ENCODE results near the gene ADGRE2. TPM values are rescaled to one million over a fixed set of nuclear protein-coding genes. Genes with fewer than 3 reads are reported as not detected.
A peak's percentile ranks its signal among the peaks of the same experiment; 100 is the strongest.

ADGRE2 gene
- total RNA-seq, 1 donor from 2014 or later: 1.1 TPM

GRCh38 chr19:14772467-14772866, 5.9 kb downstream of the ADGRE2 start:
- TF ChIP-seq CTCF (conservative IDR thresholded peaks at IDR 0.05): no peak
- peaks cover 3% of the 10 kb centered on the region for H3K27me3 Mint-ChIP-seq
- H3K4me3 Mint-ChIP-seq: no peak overlapping the region
- no peaks in the 10 kb centered on the region for H3K36me3 Mint-ChIP-seq
- DNase-seq (ENCODE audit: extremely low spot score, unreplicated experiment): peak; percentile 31
- no peak overlapping the region for H3K27ac Mint-ChIP-seq
- H3K4me1 Mint-ChIP-seq (ENCODE audit: unreplicated experiment): no peaks in the 10 kb centered on the region
- no peaks in the 10 kb centered on the region for H3K9me3 Mint-ChIP-seq

DNA sequence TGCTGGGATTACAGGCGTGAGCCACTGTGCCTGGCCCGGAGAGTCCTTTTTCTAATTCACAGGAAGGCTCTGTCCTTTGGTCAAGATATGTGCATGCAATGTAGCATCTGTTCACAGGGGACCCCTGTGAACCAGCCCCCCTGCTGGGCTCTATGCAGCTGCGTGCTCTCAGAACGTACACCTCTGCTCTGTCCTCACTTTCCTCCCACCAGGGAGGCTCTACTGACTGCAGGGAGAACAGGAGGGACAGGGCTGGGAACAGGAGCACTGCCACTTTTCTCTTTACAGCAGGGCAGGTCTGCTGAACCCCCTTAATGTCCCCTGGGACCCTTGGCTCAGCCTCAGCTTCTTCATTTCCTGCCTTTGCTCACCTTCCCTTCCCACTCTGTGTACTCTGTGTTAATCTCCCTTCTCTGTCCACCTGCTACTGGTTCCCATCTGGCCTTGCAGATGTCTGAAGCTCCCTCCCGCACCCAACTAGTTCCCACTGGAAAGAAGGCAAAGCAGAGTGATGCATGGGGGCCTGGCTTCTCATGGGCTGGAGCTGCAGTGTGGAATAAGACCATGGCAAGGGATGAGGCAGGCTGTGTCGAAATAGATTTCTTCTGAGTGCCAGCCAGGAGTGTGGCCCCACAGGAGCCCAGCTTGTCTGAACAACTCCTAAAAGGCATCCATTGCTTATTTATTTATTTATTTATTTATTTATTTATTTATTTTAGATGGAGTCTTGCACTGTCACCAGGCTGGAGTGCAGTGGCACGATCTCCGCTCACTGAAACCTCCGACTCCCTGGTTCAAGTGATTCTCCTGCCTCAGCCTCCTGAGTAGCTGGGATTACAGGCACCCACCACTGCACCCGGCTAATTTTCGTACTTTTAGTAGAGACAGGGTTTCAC, 7.2 kb downstream of the ADGRE2 start:
- H3K27ac Mint-ChIP-seq: no peak overlapping the region
- no peaks in the 10 kb centered on the region for H3K36me3 Mint-ChIP-seq
- peak; percentile 52 for DNase-seq (ENCODE audit: extremely low spot score, unreplicated experiment)
- no peak overlapping the region for H3K4me3 Mint-ChIP-seq
- no peak for TF ChIP-seq CTCF (conservative IDR thresholded peaks at IDR 0.05)
- H3K4me1 Mint-ChIP-seq (ENCODE audit: unreplicated experiment): no peaks in the 10 kb centered on the region
- peaks cover 3% of the 10 kb centered on the region for H3K27me3 Mint-ChIP-seq
- no peaks in the 10 kb centered on the region for H3K9me3 Mint-ChIP-seq

DNA sequence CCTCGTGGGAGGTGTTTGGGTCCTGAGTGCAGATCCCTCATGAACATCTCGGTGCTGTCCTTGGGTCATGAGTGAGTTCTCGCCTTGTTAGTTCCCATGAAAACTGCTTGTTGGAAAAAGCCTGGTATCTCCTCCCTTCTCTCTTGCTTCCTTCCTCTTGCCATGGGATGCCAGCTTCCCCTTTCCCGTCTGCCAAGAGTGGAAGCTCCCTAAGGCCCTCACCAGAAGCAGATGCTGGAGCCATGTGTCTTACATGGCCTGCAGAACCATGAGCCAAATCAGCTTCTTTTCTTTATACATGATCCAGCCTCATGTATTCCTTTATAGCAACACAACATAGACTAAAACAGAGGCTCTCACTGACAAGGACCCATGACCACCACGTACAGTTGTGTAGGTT, 8.2 kb downstream of the ADGRE2 start:
- Mint-ChIP-seq H3K36me3 (no peaks in the 10 kb centered on the region), H3K9me3 (no peaks in the 10 kb centered on the region), H3K4me1 (ENCODE audit: unreplicated experiment) (no peaks in the 10 kb centered on the region), H3K27ac (no peak overlapping the region), H3K27me3 (no peaks in the 10 kb centered on the region), H3K4me3 (no peak overlapping the region)
- peak; percentile 44 for DNase-seq (ENCODE audit: extremely low spot score, unreplicated experiment)
- TF ChIP-seq CTCF (conservative IDR thresholded peaks at IDR 0.05): no peak

DNA sequence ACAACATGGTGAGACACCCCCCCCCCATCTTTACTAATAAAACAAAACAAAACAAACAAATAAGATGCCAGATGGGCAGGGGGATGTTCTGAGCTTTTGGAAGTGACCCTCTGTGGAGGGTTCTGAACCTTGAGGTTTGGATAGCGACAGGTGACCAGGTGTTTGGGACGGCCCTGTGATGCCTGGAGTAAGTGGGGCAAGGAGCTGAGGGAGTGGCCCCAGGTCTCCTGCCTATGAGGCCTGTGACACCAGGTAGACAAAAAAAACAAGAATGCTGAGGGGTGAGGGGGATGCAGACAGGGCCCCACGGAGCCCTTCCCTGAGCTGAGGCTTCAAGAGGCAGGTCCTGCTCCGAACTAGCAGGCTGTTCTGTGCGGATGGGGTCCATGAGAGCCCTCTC, 9.2 kb downstream of the ADGRE2 start:
- DNase-seq (ENCODE audit: extremely low spot score, unreplicated experiment): peak; percentile 31
- Mint-ChIP-seq H3K9me3 (no peaks in the 10 kb centered on the region), H3K36me3 (no peaks in the 10 kb centered on the region), H3K27ac (no peak overlapping the region), H3K27me3 (no peaks in the 10 kb centered on the region), H3K4me1 (ENCODE audit: unreplicated experiment) (no peaks in the 10 kb centered on the region), H3K4me3 (no peak overlapping the region)
- no peak for TF ChIP-seq CTCF (conservative IDR thresholded peaks at IDR 0.05)

- Mint-ChIP-seq H3K27ac (no peak overlapping the region), H3K27me3 (no peaks in the 10 kb centered on the region), H3K4me1 (ENCODE audit: unreplicated experiment) (no peaks in the 10 kb centered on the region), H3K36me3 (no peaks in the 10 kb centered on the region), H3K9me3 (no peaks in the 10 kb centered on the region), H3K4me3 (no peak overlapping the region)
- TF ChIP-seq CTCF (conservative IDR thresholded peaks at IDR 0.05): no peak
- no peak for DNase-seq (ENCODE audit: extremely low spot score, unreplicated experiment)
Observed at GRCh38 chr19:14768001-14768400, 10.4 kb downstream of the ADGRE2 start.
